OCI-LY3 (cell line): ENCODE data around the gene BAMBI.

ENCODE experiments used
- H2AFZ ChIP-seq: fragments of 200-600, 300-600 bp; shearing (Covaris generic); 2 replicates; pipeline ENCODE4 v1.6.0; 2014; ENCODE audit warnings: antibody characterized with exemption, low read depth, low read length
- H3K27ac ChIP-seq: fragments of 200-600, 300-600 bp; sonication (generic); 2 replicates; pipeline ENCODE4 v1.5.1; 2014; ENCODE audit warnings: mild to moderate bottlenecking, low read length, moderate library complexity, mixed read lengths
- H3K27me3 ChIP-seq: fragments of 200-600, 300-600 bp; sonication (generic); 2 replicates; pipeline ENCODE4 v1.6.1; 2014; ENCODE audit warnings: low read depth, low read length, mixed read lengths
- H3K36me3 ChIP-seq: fragments of 200-600, 300-600 bp; sonication (generic); replicated peaks from 2 replicates; pipeline ENCODE3; 2014; ENCODE audit warnings: low read depth, low read length, mixed read lengths
- H3K4me1 ChIP-seq: fragments of 300-600, 200-600 bp; sonication (generic); 2 replicates; pipeline ENCODE4 v1.6.1; 2014; ENCODE audit warnings: low read length, mixed read lengths
- H3K4me2 ChIP-seq: fragments of 200-600, 300-600 bp; sonication (generic); 2 replicates; pipeline ENCODE4 v1.6.1; 2014; ENCODE audit warnings: low read length, mixed read lengths
- H3K4me3 ChIP-seq: fragments of 300-600, 200-600 bp; sonication (generic); 2 replicates; pipeline ENCODE4 v1.5.1; 2014; ENCODE audit warnings: antibody characterized with exemption, mild to moderate bottlenecking, low read length, moderate library complexity
- H3K79me2 ChIP-seq: fragments of 300-600, 200-600 bp; shearing (Covaris generic); 2 replicates; pipeline ENCODE4 v1.6.1; 2014; ENCODE audit warnings: mild to moderate bottlenecking, low read length, mixed read lengths
- H3K9ac ChIP-seq: fragments of 300-600, 200-600 bp; shearing (Covaris generic); 2 replicates; pipeline ENCODE4 v1.6.0; 2014; ENCODE audit warnings: mild to moderate bottlenecking, low read length, moderate library complexity
- H3K9me3 ChIP-seq: fragments of 200-600, 300-600 bp; shearing (Covaris generic); 2 replicates; pipeline ENCODE4 v1.6.1; 2014; ENCODE audit warnings: low read length, mixed read lengths; ENCODE audit not compliant: insufficient read depth
- H4K20me1 ChIP-seq: fragments of 200-600, 300-600 bp; sonication (generic); 2 replicates; pipeline ENCODE4 v1.6.1; 2016; ENCODE audit warnings: low read length, mixed read lengths; ENCODE audit not compliant: insufficient read depth
- CTCF ChIP-seq: fragments of 200-600, 300-600 bp; sonication (generic); IDR thresholded peaks from 2 replicates; pipeline ENCODE4 v1.5.1; 2014; ENCODE audit warnings: antibody characterized with exemption, low read length, low read depth
- EZH2phosphoT487 ChIP-seq: fragments of 200-600 bp; shearing (Covaris generic); IDR thresholded peaks from 2 replicates; pipeline ENCODE4 v1.6.1; 2018; ENCODE audit warnings: antibody characterized with exemption, mixed run types, low read depth

Gene BAMBI

GRCh38 chr10:28676968-28677887, at the start of gene BAMBI:
Gene BAMBI (plus strand): TSS chr10:28677521. CDS start chr10:28677898, 377 bp downstream.
- Histone ChIP-seq H3K9me3 (no peaks in the 10 kb centered on the region), H3K4me1 (peaks cover 24% of the 10 kb centered on the region), H4K20me1 (peaks cover 19% of the 10 kb centered on the region; the same call in 1 of the 2 replicates), H3K4me3 (peak within 1 kb of the TSS; percentile 91), H2AFZ (peak within 1 kb of the TSS; percentile 78), H3K9ac (peak within 1 kb of the TSS; percentile 78), H3K36me3 (peaks cover 10% of the 10 kb centered on the region), H3K79me2 (peaks cover 24% of the 10 kb centered on the region), H3K27ac (peak within 1 kb of the TSS; percentile 40), H3K27me3 (peaks cover 19% of the 10 kb centered on the region), H3K4me2 (peak within 1 kb of the TSS; percentile 98)
- TF ChIP-seq CTCF, result peak; percentile 39
- no peak for TF ChIP-seq EZH2phosphoT487

- H4K20me1 ChIP-seq, result no peaks in the 10 kb centered on the region
- no peaks in the 10 kb centered on the region for H3K4me1 ChIP-seq
- no peak overlapping the region for H3K9ac ChIP-seq
- peak; percentile 82 for TF ChIP-seq CTCF
- TF ChIP-seq EZH2phosphoT487, result no peak
- no peak overlapping the region for H3K27ac ChIP-seq
- no peaks in the 10 kb centered on the region for H3K27me3 ChIP-seq
- H3K9me3 ChIP-seq, result no peaks in the 10 kb centered on the region
- no peaks in the 10 kb centered on the region for H3K36me3 ChIP-seq
- H2AFZ ChIP-seq, result no peak overlapping the region
- no peaks in the 10 kb centered on the region for H3K79me2 ChIP-seq
- peak overlapping the region; percentile 11; the same call in 1 of the 2 replicates for H3K4me2 ChIP-seq
- no peak overlapping the region for H3K4me3 ChIP-seq
Measured at GRCh38 chr10:28628184-28628893, 49.0 kb upstream of the BAMBI start.

DNA sequence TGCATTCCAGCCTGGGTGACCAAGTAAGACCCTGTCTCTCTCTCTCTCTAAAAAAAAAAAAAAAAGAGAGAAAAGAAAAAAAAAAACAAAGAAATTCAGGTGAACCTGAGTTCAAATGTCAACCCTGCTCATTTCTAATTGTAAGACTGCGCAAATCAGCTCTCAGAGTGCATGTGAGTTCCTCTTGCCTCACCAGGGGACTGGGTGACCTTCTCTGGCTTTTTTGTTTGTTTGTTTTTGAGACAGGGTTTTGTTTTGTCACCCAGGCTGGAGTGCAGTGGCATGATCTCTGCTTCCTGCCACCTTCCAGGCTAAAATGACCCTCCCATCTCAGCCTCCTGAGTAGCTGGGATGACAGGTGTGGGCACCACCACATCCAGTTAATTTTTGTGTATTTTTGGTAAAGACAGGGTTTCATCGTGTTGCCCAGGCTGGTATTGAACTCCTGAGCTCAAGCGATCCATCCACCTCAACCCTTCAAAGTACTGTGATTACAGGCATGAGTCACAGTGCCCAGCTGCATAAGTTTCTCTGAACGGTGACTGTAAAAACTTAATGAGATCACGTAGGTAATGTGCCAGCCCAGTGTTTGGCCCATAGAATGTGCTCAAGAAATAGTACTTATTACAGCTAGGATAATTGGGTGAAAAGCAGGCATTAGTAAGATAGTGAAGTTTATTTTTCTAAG, 45.3 kb upstream of the BAMBI start:
- Histone ChIP-seq H3K27me3 (no peaks in the 10 kb centered on the region), H2AFZ (no peak overlapping the region), H3K36me3 (no peaks in the 10 kb centered on the region), H3K9ac (no peak overlapping the region), H3K27ac (no peak overlapping the region), H4K20me1 (no peaks in the 10 kb centered on the region), H3K79me2 (no peaks in the 10 kb centered on the region), H3K9me3 (no peaks in the 10 kb centered on the region), H3K4me2 (no peak overlapping the region), H3K4me1 (no peaks in the 10 kb centered on the region), H3K4me3 (no peak overlapping the region)
- TF ChIP-seq EZH2phosphoT487 (no peak), CTCF (no peak)

- Histone ChIP-seq H3K9ac (no peak overlapping the region), H3K36me3 (no peaks in the 10 kb centered on the region), H3K4me2 (no peak overlapping the region), H3K4me1 (no peaks in the 10 kb centered on the region), H2AFZ (no peak overlapping the region), H4K20me1 (no peaks in the 10 kb centered on the region), H3K79me2 (no peaks in the 10 kb centered on the region), H3K4me3 (no peak overlapping the region), H3K9me3 (no peaks in the 10 kb centered on the region), H3K27ac (no peak overlapping the region), H3K27me3 (no peaks in the 10 kb centered on the region)
- TF ChIP-seq EZH2phosphoT487 (no peak), CTCF (no peak)
Measured at GRCh38 chr10:28632584-28632945, 44.8 kb upstream of the BAMBI start.
